GM12874 (cell line): Measurements from ENCODE around the gene XIST.

Experiments used
- CTCF ChIP-seq: IDR thresholded peaks from 2 replicates; pipeline ENCODE4 v1.5.1; 2011; ENCODE audit warnings: low read depth, mild to moderate bottlenecking, control low read depth, low read length, moderate library complexity; ENCODE audit not compliant: insufficient read depth

XIST gene

DNA sequence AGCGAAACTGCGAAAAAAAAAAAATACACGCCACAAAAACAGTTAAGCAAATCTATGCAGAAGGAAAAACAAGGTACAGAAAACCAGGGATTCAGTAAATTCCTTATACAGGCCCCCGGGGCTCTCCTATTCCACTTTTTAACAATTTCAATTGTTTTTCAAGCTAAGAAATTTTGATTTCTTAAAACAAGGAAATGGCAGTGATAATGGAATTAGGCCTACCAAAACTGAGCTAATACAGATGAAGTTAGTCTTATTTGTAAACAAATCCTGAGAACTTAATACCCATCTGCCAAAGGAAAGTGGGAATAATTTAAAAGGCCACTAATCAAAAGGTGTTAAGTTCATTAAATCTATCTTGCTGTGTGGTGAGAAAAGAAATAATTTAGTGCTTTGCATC, 20.2 kb downstream of the XIST start:
- TF ChIP-seq CTCF = no peak

- no peak for TF ChIP-seq CTCF
Measured at GRCh38 chrX:73831500-73831899, 21.0 kb downstream of the XIST start.

GRCh38 chrX:73830489-73831414, 21.8 kb downstream of the XIST start:
- no peak for TF ChIP-seq CTCF

- TF ChIP-seq CTCF = no peak
Measured at GRCh38 chrX:73829890-73830466, 22.5 kb downstream of the XIST start.

DNA sequence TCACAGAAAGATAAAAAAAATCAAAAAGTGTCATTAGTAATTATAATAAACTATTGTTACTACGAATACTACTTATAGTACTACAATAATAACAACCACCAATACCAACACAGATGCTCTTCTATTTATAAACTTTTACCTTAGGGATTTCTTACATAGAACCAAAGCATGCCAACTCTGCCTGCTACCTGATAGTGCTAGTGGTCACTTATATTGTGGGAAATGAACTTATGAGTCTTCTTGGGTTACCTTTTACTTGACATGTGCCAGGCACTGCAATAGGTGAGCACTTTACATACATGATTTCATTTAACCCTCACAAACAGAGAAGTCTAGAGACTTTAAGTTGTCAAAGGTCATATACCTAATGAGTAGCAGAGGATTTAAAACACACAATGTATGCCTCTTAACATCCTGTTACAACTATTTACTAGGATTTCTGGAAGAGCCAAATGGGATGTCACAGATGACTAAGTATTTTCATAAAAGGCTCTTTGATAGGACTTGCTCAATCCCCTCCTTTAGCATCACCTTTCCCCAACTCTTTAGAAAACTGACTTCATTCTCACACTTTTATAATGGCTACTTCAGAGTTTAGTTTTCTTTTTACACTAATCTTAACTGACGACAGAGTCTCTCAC, 24.3 kb downstream of the XIST start:
- no peak for TF ChIP-seq CTCF

DNA sequence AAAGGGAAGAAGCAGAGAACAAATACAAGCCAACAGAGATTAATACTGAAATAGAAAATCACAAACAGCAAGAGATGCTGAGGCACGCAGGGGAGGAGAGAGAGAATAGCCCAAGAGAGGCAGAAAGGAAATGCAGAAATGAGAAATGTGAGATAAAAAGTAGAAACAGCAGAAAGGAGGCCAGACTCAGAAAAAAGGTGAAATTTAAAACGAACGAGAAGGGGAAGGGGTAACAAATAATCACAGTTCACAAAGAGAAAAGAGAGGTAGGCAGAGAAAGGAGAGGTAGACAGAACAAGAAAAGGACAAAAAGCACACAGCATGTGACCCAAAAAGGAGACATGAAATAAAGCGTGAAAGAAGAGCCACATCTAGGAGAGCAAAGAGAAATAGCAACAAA, 25.1 kb downstream of the XIST start:
- TF ChIP-seq CTCF = no peak

DNA sequence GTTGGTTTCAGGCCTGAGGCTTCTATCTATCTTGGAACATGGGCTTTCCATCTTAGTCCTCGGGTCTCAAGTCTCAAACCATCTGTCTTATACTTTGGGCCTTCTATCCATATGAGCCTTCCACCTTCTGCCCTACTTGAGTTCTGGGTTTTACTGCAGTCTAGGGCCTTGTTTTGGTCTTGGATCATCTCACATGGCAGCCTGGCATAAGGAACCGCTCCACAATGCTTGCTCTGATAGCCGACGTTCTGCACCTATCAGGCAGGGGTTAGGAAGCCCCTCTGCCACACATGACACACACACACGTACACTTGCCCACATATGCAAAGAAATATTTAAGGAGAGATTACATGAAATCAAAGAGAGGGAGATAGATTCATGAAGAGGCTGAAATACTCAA, 25.5 kb downstream of the XIST start:
- TF ChIP-seq CTCF = no peak
